ENCODE results near the gene VWA2.

GRCh38 chr10:114320249-114321116 lies 81.4 kb downstream of the VWA2 start:
- TF ChIP-seq, protein P1, sequence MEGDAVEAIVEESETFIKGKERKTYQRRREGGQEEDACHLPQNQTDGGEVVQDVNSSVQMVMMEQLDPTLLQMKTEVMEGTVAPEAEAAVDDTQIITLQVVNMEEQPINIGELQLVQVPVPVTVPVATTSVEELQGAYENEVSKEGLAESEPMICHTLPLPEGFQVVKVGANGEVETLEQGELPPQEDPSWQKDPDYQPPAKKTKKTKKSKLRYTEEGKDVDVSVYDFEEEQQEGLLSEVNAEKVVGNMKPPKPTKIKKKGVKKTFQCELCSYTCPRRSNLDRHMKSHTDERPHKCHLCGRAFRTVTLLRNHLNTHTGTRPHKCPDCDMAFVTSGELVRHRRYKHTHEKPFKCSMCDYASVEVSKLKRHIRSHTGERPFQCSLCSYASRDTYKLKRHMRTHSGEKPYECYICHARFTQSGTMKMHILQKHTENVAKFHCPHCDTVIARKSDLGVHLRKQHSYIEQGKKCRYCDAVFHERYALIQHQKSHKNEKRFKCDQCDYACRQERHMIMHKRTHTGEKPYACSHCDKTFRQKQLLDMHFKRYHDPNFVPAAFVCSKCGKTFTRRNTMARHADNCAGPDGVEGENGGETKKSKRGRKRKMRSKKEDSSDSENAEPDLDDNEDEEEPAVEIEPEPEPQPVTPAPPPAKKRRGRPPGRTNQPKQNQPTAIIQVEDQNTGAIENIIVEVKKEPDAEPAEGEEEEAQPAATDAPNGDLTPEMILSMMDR (conservative IDR thresholded peaks at IDR 0.05), result no peak
- TF ChIP-seq ZFX (IDR thresholded peaks at IDR 0.05), result no peak

Measured in C4-2B (cell line).